Dendritic cell treated with granulocyte-macrophage colony-stimulating factor and Interleukin-4, amounts not matched to agents 40 ng/mL and 50 ng/mL, for 4 days (primary cell): ENCODE data around the gene MSL3B.

Experiments used
- H3K27ac Mint-ChIP-seq: one replicate; pipeline ENCODE4 v1.8.0; 2022; ENCODE audit warnings: mild to moderate bottlenecking, mixed read lengths
- H3K27me3 Mint-ChIP-seq: one replicate; pipeline ENCODE4 v1.8.0; 2022; ENCODE audit warnings: mild to moderate bottlenecking, mixed read lengths
- H3K36me3 Mint-ChIP-seq: one replicate; pipeline ENCODE4 v1.8.0; 2022; ENCODE audit warnings: low read depth, mixed read lengths
- H3K4me1 Mint-ChIP-seq: one replicate; pipeline ENCODE4 v1.8.0; 2022; ENCODE audit warnings: low read depth, mixed read lengths
- H3K4me3 Mint-ChIP-seq: one replicate; pipeline ENCODE4 v1.8.0; 2022; ENCODE audit warnings: mild to moderate bottlenecking, moderate library complexity, mixed read lengths
- H3K9me3 Mint-ChIP-seq: one replicate; pipeline ENCODE4 v1.8.0; 2022; ENCODE audit warnings: mixed read lengths
- intact Hi-C: fragments of 100-400 bp; cut with micrococcal nuclease; formaldehyde crosslinking; loops from one replicate; pipeline ENCODE4 v1.15.0; 2022

MSL3B gene

DNA sequence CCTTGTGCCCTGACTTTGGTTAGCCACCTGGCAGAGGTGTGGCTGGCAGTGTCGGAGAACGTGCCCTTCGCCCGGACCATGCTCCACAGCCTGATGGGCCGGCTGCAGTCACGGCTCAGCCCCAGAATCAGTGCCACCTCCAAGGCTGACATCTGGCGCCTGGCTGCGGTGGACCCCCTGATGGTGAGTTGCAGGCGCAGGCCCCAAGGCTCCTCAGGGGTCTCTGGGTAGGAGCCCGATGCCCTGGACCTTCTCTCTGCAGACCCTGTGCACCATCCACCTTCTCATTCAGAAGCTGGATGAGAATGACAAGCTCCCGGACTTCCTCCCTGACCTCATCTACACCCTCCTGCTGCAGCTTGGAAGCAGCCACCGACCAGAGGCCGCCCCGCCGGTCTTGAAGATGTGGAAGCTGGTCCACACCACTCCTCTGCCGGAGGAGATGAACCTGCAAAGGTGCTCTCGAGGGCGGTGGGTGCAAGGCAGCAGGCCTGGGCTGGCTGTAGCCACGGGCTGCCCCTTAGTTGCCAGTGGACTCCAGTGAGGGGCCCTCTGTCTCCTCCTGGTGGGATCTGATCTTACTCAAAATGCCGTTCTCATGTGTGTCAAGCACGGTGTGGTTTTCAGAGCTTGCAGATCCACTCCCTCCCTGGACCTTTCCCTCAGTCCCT lies 46.0 kb downstream of the MSL3B start:
- Mint-ChIP-seq H3K4me1 (peaks cover 8% of the 10 kb centered on the region), H3K36me3 (no peaks in the 10 kb centered on the region), H3K4me3 (no peak overlapping the region), H3K27ac (no peak overlapping the region), H3K9me3 (no peaks in the 10 kb centered on the region), H3K27me3 (peaks cover 2% of the 10 kb centered on the region)
- intact Hi-C loops = no loop called here

- peaks cover 8% of the 10 kb centered on the region for H3K4me1 Mint-ChIP-seq
- H3K4me3 Mint-ChIP-seq = no peak overlapping the region
- no peaks in the 10 kb centered on the region for H3K9me3 Mint-ChIP-seq
- H3K27ac Mint-ChIP-seq = no peak overlapping the region
- intact Hi-C loops = no loop called here
- no peaks in the 10 kb centered on the region for H3K36me3 Mint-ChIP-seq
- H3K27me3 Mint-ChIP-seq = peaks cover 2% of the 10 kb centered on the region
These were observed 46.5 kb downstream of the MSL3B start for GRCh38 chr2:233821709-233822100.

GRCh38 chr2:233821196-233821595 lies 47.0 kb downstream of the MSL3B start:
- Mint-ChIP-seq H3K36me3 (no peaks in the 10 kb centered on the region), H3K9me3 (no peaks in the 10 kb centered on the region), H3K4me3 (no peak overlapping the region), H3K4me1 (peaks cover 8% of the 10 kb centered on the region), H3K27ac (no peak overlapping the region), H3K27me3 (peaks cover 2% of the 10 kb centered on the region)
- intact Hi-C loops = no loop called here

DNA sequence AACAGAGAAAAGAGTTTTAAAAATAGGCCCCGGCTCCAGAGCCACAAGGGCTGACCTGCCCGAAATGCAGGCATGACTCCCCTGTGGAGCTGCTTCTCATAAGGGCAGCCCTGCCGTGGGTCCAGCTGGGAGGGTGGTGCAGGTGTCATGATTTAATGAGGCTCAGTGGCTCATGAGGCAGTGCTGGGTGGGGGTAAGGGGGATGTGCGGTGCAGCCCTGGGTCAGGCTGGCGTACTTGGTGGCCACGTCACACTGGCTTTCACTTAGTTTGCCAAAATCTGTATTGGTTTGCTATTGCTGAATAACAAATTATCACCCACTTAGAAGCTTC lies 47.4 kb downstream of the MSL3B start:
- Mint-ChIP-seq H3K9me3 (no peaks in the 10 kb centered on the region), H3K4me3 (no peak overlapping the region), H3K27me3 (peaks cover 2% of the 10 kb centered on the region), H3K27ac (no peak overlapping the region), H3K4me1 (peaks cover 8% of the 10 kb centered on the region), H3K36me3 (no peaks in the 10 kb centered on the region)
- intact Hi-C loops = no loop called here

DNA sequence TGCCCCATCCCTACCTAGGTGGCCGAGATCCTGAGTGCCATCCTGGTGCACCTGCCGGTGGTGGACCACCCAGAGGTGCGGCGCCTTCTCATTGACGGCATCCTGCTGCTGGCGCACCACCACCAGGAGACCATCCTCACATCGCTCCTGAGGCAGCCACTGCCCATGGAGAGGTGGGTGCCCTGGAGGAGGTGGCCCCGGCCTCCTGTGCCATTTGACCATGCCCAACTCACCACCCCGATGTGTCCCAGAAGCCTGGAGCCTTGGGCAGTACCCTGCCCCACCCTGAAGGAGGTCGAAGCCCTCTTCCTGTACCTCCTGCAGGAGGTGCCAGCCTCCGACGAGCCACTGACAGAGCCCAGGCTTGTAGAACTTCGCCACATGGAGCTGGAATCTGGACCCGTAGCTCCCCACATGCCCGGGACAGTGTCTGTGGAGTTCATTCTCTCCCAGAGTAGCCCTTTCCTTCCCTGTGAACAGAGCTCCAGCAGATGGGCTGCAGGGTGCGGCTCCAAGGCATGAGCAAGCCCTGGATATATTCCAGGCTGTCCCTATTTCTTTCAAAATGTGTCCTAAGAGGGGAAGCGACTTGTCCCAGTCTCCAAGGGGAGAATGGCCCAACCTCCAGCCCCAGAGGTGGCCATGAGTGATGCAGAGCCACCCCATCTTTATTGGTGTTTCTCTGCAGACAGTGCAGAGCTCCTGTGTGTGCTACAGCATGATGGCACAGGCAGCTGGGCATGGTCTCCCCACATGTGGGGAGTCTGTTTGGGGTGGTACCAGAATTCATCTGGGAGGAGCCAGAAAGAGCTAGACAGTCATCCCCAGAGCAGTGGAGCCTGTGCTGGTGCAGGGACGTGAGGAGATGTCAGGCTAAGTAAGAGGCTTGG lies 48.1 kb downstream of the MSL3B start:
- intact Hi-C loops = no loop called here
- H3K4me3 Mint-ChIP-seq = no peak overlapping the region
- H3K4me1 Mint-ChIP-seq = peaks cover 8% of the 10 kb centered on the region
- H3K36me3 Mint-ChIP-seq = no peaks in the 10 kb centered on the region
- H3K9me3 Mint-ChIP-seq = no peaks in the 10 kb centered on the region
- H3K27ac Mint-ChIP-seq = no peak overlapping the region
- H3K27me3 Mint-ChIP-seq = no peaks in the 10 kb centered on the region

- Mint-ChIP-seq H3K4me3 (no peak overlapping the region), H3K9me3 (no peaks in the 10 kb centered on the region), H3K27ac (no peak overlapping the region), H3K36me3 (no peaks in the 10 kb centered on the region), H3K4me1 (peaks cover 8% of the 10 kb centered on the region), H3K27me3 (peaks cover under 1% of the 10 kb centered on the region)
- intact Hi-C loops = no loop called here
These were observed 49.3 kb downstream of the MSL3B start for GRCh38 chr2:233818639-233819621.

DNA sequence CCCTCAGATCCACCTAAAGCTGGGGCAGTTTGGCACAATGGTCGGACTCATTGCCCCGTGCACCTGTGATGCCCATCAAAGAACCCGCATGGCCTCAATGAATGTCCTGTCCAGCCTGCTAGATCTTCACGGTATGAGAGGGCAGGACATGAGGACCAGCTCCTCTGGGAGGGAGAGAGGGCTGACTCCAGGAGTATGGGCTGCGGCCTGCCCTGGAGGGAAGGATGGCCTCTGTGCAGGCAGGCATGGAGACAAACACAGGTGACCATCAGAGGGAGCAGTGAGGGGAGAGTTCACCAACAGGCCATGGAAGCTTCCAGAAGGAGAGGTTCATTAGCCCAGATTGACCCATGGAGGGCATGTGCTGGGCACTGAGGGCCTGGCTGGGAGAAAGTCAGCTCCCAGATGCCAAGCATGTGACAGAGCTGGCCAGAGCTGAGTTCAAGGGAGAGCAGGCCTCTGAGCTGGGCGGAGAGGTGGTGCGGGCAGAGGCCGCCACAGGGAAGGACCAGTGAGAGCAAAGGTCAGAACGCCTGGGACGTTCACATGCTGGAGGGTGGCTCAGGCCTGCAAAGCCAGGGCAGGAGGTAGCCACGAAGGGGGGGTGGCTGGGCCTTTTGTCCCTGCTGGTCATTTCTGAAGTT lies 50.1 kb downstream of the MSL3B start:
- no peaks in the 10 kb centered on the region for H3K9me3 Mint-ChIP-seq
- peaks cover 3% of the 10 kb centered on the region for H3K27me3 Mint-ChIP-seq
- H3K4me1 Mint-ChIP-seq = peaks cover 3% of the 10 kb centered on the region
- H3K4me3 Mint-ChIP-seq = no peak overlapping the region
- no peaks in the 10 kb centered on the region for H3K36me3 Mint-ChIP-seq
- intact Hi-C loops = no loop called here
- H3K27ac Mint-ChIP-seq = no peak overlapping the region

GRCh38 chr2:233817361-233817911 lies 50.8 kb downstream of the MSL3B start:
- H3K4me3 Mint-ChIP-seq = no peak overlapping the region
- intact Hi-C loops = no loop called here
- no peaks in the 10 kb centered on the region for H3K36me3 Mint-ChIP-seq
- H3K9me3 Mint-ChIP-seq = no peaks in the 10 kb centered on the region
- no peaks in the 10 kb centered on the region for H3K4me1 Mint-ChIP-seq
- no peak overlapping the region for H3K27ac Mint-ChIP-seq
- peaks cover 3% of the 10 kb centered on the region for H3K27me3 Mint-ChIP-seq

- Mint-ChIP-seq H3K27me3 (peaks cover 3% of the 10 kb centered on the region), H3K4me1 (no peaks in the 10 kb centered on the region), H3K36me3 (no peaks in the 10 kb centered on the region), H3K27ac (no peak overlapping the region), H3K4me3 (no peak overlapping the region), H3K9me3 (no peaks in the 10 kb centered on the region)
- intact Hi-C loops = no loop called here
These were observed 51.4 kb downstream of the MSL3B start for GRCh38 chr2:233816771-233817170.

GRCh38 chr2:233816334-233816733 lies 51.9 kb downstream of the MSL3B start:
- H3K27me3 Mint-ChIP-seq = peaks cover 3% of the 10 kb centered on the region
- intact Hi-C loops = no loop called here
- no peak overlapping the region for H3K27ac Mint-ChIP-seq

DNA sequence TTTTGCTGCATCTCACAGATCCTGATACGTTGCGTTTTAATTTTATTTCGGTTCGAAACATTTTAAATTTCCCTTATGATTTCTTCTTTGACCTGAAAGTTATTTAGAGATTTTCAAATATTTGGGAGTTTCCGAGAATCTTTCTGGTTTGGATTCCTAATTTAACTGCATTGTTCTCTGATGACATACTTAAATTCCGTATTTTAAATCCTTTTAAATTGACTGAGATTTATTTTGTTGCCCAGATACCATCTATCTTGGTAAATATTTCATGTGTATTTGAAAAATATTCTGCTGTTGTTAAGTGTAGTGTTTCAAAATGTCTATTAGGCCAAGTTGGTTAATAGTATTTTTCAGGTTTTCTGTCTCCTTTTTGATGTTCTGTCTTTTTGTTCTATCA lies 52.3 kb downstream of the MSL3B start:
- Mint-ChIP-seq H3K4me1 (no peaks in the 10 kb centered on the region), H3K4me3 (no peak overlapping the region), H3K9me3 (no peaks in the 10 kb centered on the region), H3K27me3 (peaks cover 3% of the 10 kb centered on the region), H3K27ac (no peak overlapping the region), H3K36me3 (no peaks in the 10 kb centered on the region)
- intact Hi-C loops = no loop called here

More at GRCh38 chr2:233816334-233816733, 51.9 kb downstream of the MSL3B start:
- H3K36me3 Mint-ChIP-seq = no peaks in the 10 kb centered on the region
- no peak overlapping the region for H3K4me3 Mint-ChIP-seq
- no peaks in the 10 kb centered on the region for H3K9me3 Mint-ChIP-seq
- no peaks in the 10 kb centered on the region for H3K4me1 Mint-ChIP-seq
